ENCODE measurements around the gene AIFM1. TPM values are rescaled to one million over a fixed set of nuclear protein-coding genes. Genes with fewer than 3 reads are reported as not detected.

Gene AIFM1
- polyA plus RNA-seq, 1 donor (not counting 4 experiments of a cell fraction or from before 2014, with no cell fraction given) = 52.5 TPM

GRCh38 chrX:130159776-130160175 is 5.9 kb downstream of the AIFM1 start:
- Histone ChIP-seq H3K9me3 (ENCODE audit: control insufficient read depth, low read depth, low read length) (no peaks in the 10 kb centered on the region), H3K9me1 (ENCODE audit: control insufficient read depth, extremely low read depth, insufficient read depth, low read length) (no peaks in the 10 kb centered on the region), H3K4me3 (ENCODE audit: control insufficient read depth in 2 of 3, extremely low read depth in 1 of 3, insufficient read depth in 2 of 3, low read depth in 1 of 3, low read length in 3 of 3) (no peak overlapping the region), H3K36me3 (ENCODE audit: control insufficient read depth in 2 of 2, extremely low read depth in 1 of 2, insufficient read depth in 2 of 2, low read length in 2 of 2) (no peaks in the 10 kb centered on the region), H3K27me3 (ENCODE audit: control insufficient read depth, extremely low read depth, insufficient read depth, low read length) (no peaks in the 10 kb centered on the region), H4K20me1 (ENCODE audit: control insufficient read depth, extremely low read depth, insufficient read depth, low read length) (no peaks in the 10 kb centered on the region), H3K79me2 (ENCODE audit: control insufficient read depth, insufficient read depth, low read length) (peaks cover 17% of the 10 kb centered on the region), H2AFZ (ENCODE audit: control insufficient read depth, low read length) (no peak overlapping the region), H3K4me1 (ENCODE audit: control insufficient read depth, extremely low read depth, insufficient read depth, low read length) (peaks cover 8% of the 10 kb centered on the region), H3K9ac (ENCODE audit: control insufficient read depth, extremely low read depth, insufficient read depth, low read length) (no peak overlapping the region), H3K4me2 (ENCODE audit: control insufficient read depth, extremely low read depth, insufficient read depth, low read depth, low read length) (no peak overlapping the region), H3K27ac (ENCODE audit: control insufficient read depth, insufficient read depth, low read length) (no peak overlapping the region)
- dilution Hi-C loops (cut with MboI; ENCODE audit: extremely low pct_ligation_motif_present, low sequenced_read_pairs) = loop anchor here (10.0 kb wide), 1 partner anchor 55 kb away; no protein-coding TSS in a partner anchor
- TF ChIP-seq EZH2 (IDR thresholded peaks at IDR 0.05; ENCODE audit: low read length) (no peak), CTCF (optimal IDR thresholded peaks at IDR 0.05 in 1 of 3, IDR thresholded peaks at IDR 0.05 in 1 of 3, conservative IDR thresholded peaks at IDR 0.05 in 1 of 3; ENCODE audit: extremely low read depth in 1 of 3, insufficient read depth in 2 of 3, low read length in 3 of 3) (no peak)
- FAIRE-seq = no peak
- no peak for DNase-seq (ENCODE audit: low read depth, low spot score)

- Histone ChIP-seq H2AFZ (ENCODE audit: control insufficient read depth, low read length) (no peak overlapping the region), H3K9me3 (ENCODE audit: control insufficient read depth, low read depth, low read length) (no peaks in the 10 kb centered on the region), H3K79me2 (ENCODE audit: control insufficient read depth, insufficient read depth, low read length) (peaks cover 5% of the 10 kb centered on the region), H3K27ac (ENCODE audit: control insufficient read depth, insufficient read depth, low read length) (no peak overlapping the region), H3K9me1 (ENCODE audit: control insufficient read depth, extremely low read depth, insufficient read depth, low read length) (no peaks in the 10 kb centered on the region), H3K27me3 (ENCODE audit: control insufficient read depth, extremely low read depth, insufficient read depth, low read length) (no peaks in the 10 kb centered on the region), H4K20me1 (ENCODE audit: control insufficient read depth, extremely low read depth, insufficient read depth, low read length) (no peaks in the 10 kb centered on the region), H3K9ac (ENCODE audit: control insufficient read depth, extremely low read depth, insufficient read depth, low read length) (no peak overlapping the region), H3K4me2 (ENCODE audit: control insufficient read depth, extremely low read depth, insufficient read depth, low read depth, low read length) (no peak overlapping the region), H3K36me3 (ENCODE audit: control insufficient read depth in 2 of 2, extremely low read depth in 1 of 2, insufficient read depth in 2 of 2, low read length in 2 of 2) (peaks cover 0 to 1% of the 10 kb centered on the region in 2 experiments), H3K4me1 (ENCODE audit: control insufficient read depth, extremely low read depth, insufficient read depth, low read length) (no peaks in the 10 kb centered on the region), H3K4me3 (ENCODE audit: control insufficient read depth in 2 of 3, extremely low read depth in 1 of 3, insufficient read depth in 2 of 3, low read depth in 1 of 3, low read length in 3 of 3) (no peak overlapping the region)
- DNase-seq (ENCODE audit: low read depth, low spot score) (no peak), FAIRE-seq (no peak)
- dilution Hi-C loops (cut with MboI; ENCODE audit: extremely low pct_ligation_motif_present, low sequenced_read_pairs) = loop anchor here (10.0 kb wide), 1 partner anchor 56 kb away; no protein-coding TSS in a partner anchor
- no peak for TF ChIP-seq CTCF (optimal IDR thresholded peaks at IDR 0.05 in 1 of 3, IDR thresholded peaks at IDR 0.05 in 1 of 3, conservative IDR thresholded peaks at IDR 0.05 in 1 of 3; ENCODE audit: extremely low read depth in 1 of 3, insufficient read depth in 2 of 3, low read length in 3 of 3)
- TF ChIP-seq EZH2 (IDR thresholded peaks at IDR 0.05; ENCODE audit: low read length) = no peak
These were observed 7.3 kb downstream of the AIFM1 start for GRCh38 chrX:130158311-130158710.
